ENCODE data around the gene GAB2. TPM values are rescaled to one million over a fixed set of nuclear protein-coding genes. Genes with fewer than 3 reads are reported as not detected.

The GAB2 gene
- total RNA-seq, 2 experiments from 2014 or later: 1.2 to 1.3 TPM

- intact Hi-C loops (cut with micrococcal nuclease; ENCODE audit: unreplicated experiment): no loop called here
- POLR2A ChIA-PET: interaction anchor here (1.0 to 2.0 kb wide), 3 partner anchors 10 to 112 kb away, joined by 4 to 5 read pairs (median 4); no protein-coding TSS in a partner anchor
- peaks cover 27% of the 10 kb centered on the region for H3K4me1 ChIP-seq (ENCODE audit: insufficient read depth, low read length, poor library complexity, severe bottlenecking)
Observed at GRCh38 chr11:78429660-78430059, 12.0 kb upstream of the GAB2 start.

GRCh38 chr11:78429209-78429608 is 11.6 kb upstream of the GAB2 start:
- ChIA-PET POLR2A (interaction anchor here (1.0 to 2.0 kb wide), 3 partner anchors 10 to 112 kb away, joined by 4 to 5 read pairs (median 4); no protein-coding TSS in a partner anchor), CTCF (ENCODE audit: unreplicated experiment) (no interaction called here)
- intact Hi-C loops (cut with micrococcal nuclease; ENCODE audit: unreplicated experiment): no loop called here

More at GRCh38 chr11:78429660-78430059, 12.0 kb upstream of the GAB2 start:
- TF ChIP-seq CTCF (conservative IDR thresholded peaks at IDR 0.05; ENCODE audit: low read length) (no peak), EZH2phosphoT487 (IDR thresholded peaks at IDR 0.05; ENCODE audit: borderline replicate concordance, low read depth, low read length) (no peak)
- H3K4me3 ChIP-seq (ENCODE audit: low read depth, low read length, poor library complexity, severe bottlenecking): no peak overlapping the region
- no peaks in the 10 kb centered on the region for H3K9me2 ChIP-seq (ENCODE audit: insufficient read depth, low read length)
- BruUV-seq (replicated peaks): no TSS peak
- no peaks in the 10 kb centered on the region for H4K20me1 ChIP-seq (ENCODE audit: insufficient read depth, low read length)
- no peak overlapping the region for H2AFZ ChIP-seq (ENCODE audit: low read length)
- CTCF ChIA-PET (ENCODE audit: unreplicated experiment): interaction anchor here (0.6 kb wide), 1 partner anchor 12 kb away, joined by 3 read pairs; the partner anchor contains the start of gene GAB2
- no peak for DNase-seq (ENCODE audit: low spot score)
- no peaks in the 10 kb centered on the region for H3K9me3 ChIP-seq (ENCODE audit: low read length)
- H3K27ac ChIP-seq (ENCODE audit: low read depth, low read length, poor library complexity, severe bottlenecking): no peak overlapping the region
- H3K79me2 ChIP-seq (ENCODE audit: insufficient read depth, low read depth, low read length): no peaks in the 10 kb centered on the region
- no peaks in the 10 kb centered on the region for H3K36me3 ChIP-seq (ENCODE audit: insufficient read depth, low read length)
- no peak overlapping the region for H3K4me2 ChIP-seq (ENCODE audit: low read length)

More at GRCh38 chr11:78429209-78429608, 11.6 kb upstream of the GAB2 start:
- H3K36me3 ChIP-seq (ENCODE audit: insufficient read depth, low read length): no peaks in the 10 kb centered on the region
- H3K9me3 ChIP-seq (ENCODE audit: low read length): no peaks in the 10 kb centered on the region
- H4K20me1 ChIP-seq (ENCODE audit: insufficient read depth, low read length): 0 out of 2 replicates have a peak, but pooled peaks cover 1% of the 10 kb centered on the region
- H2AFZ ChIP-seq (ENCODE audit: low read length): no peak overlapping the region
- no peak for DNase-seq (ENCODE audit: low spot score)
- no peaks in the 10 kb centered on the region for H3K79me2 ChIP-seq (ENCODE audit: insufficient read depth, low read depth, low read length)
- no peak overlapping the region for H3K4me2 ChIP-seq (ENCODE audit: low read length)
- no TSS peak for BruUV-seq (replicated peaks)
- H3K27ac ChIP-seq (ENCODE audit: low read depth, low read length, poor library complexity, severe bottlenecking): no peak overlapping the region
- TF ChIP-seq EZH2phosphoT487 (IDR thresholded peaks at IDR 0.05; ENCODE audit: borderline replicate concordance, low read depth, low read length): no peak
- TF ChIP-seq CTCF (conservative IDR thresholded peaks at IDR 0.05; ENCODE audit: low read length): no peak
- H3K4me1 ChIP-seq (ENCODE audit: insufficient read depth, low read length, poor library complexity, severe bottlenecking): peaks cover 31% of the 10 kb centered on the region
- H3K4me3 ChIP-seq (ENCODE audit: low read depth, low read length, poor library complexity, severe bottlenecking): no peak overlapping the region
- no peaks in the 10 kb centered on the region for H3K9me2 ChIP-seq (ENCODE audit: insufficient read depth, low read length)
